ENCODE measurements around the gene MYRIP.

- TF ChIP-seq CTCF (IDR thresholded peaks at IDR 0.05; ENCODE audit: insufficient read depth, low read length, poor library complexity, severe bottlenecking) (no peak), EZH2phosphoT487 (conservative IDR thresholded peaks at IDR 0.05; ENCODE audit: low read length) (no peak)
Observed at GRCh38 chr3:40178012-40178594, 368.7 kb downstream of the MYRIP start.

Measured in SU-DHL-6 (cell line).